ENCODE measurements around the gene NHS.

NHS gene

DNA sequence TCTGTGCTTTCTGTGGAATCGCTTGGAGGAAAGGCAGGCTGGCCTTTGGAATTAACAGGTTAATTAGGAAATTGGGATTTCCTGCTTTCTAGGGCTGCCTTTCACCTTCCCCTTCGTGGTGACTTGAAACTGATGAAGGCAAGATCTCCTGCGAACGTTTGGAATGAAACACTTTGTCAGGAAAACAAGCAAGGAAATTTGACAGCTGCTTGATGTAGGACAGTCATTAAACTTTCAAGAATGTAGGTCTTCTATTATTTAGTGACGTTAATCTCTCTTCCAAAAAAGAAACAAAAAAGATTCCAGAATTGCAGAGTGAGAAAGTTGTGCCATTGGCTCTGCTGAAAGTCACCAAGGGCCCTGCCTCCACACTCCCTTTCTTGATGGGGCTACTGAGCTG, 206.6 kb downstream of the NHS start:
- H3K27me3 Mint-ChIP-seq, result no peaks in the 10 kb centered on the region
- no peaks in the 10 kb centered on the region for H3K36me3 Mint-ChIP-seq
- H3K4me3 Mint-ChIP-seq, result no peak overlapping the region
- H3K4me1 Mint-ChIP-seq (ENCODE audit: low read depth), result no peaks in the 10 kb centered on the region
- H3K9me3 Mint-ChIP-seq (ENCODE audit: low read depth), result no peaks in the 10 kb centered on the region
- no peak overlapping the region for H3K27ac Mint-ChIP-seq

DNA sequence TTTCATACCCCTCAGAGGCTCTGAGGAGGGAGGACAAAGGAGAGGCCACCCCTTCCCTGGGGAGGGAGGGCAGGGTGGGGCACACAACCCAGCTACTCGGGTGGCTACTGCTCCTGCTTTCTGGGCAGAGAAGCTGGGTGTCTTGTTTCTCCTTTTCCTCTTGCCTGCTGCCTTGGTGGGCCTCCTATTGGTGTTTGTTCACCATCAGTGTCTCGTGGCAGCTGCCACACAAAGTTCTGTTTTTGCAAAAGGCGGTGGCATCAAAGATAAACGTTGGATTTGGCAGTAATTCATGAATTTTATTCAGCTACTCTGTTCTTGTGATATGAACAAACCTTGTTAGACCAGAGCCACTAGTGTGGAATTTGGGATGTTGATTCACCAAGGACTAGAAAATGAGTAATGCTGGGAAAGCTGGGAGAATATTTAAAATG, 209.3 kb downstream of the NHS start:
- no peak overlapping the region for H3K4me3 Mint-ChIP-seq
- no peaks in the 10 kb centered on the region for H3K27me3 Mint-ChIP-seq
- H3K4me1 Mint-ChIP-seq (ENCODE audit: low read depth), result peaks cover 5% of the 10 kb centered on the region
- no peak overlapping the region for H3K27ac Mint-ChIP-seq
- H3K36me3 Mint-ChIP-seq, result no peaks in the 10 kb centered on the region
- H3K9me3 Mint-ChIP-seq (ENCODE audit: low read depth), result no peaks in the 10 kb centered on the region

DNA sequence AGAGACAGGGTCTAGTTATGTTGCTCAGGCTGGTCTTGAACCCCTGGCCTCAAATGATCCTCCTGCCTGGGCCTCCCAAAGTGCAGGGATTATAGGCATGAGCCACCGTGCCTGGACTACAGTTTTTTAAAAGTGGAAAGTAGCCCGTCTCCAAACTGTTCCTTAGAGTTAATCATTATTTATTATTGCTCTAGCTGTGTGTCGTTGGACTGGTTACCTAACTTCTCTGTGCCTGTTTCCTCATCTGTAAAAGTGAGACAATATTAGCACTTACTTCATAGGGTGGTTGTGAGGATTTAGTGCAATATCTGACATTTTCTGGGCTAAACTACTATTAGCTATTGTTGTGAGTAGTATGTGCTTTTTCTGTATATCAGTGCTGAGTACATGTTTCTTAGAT, 210.0 kb downstream of the NHS start:
- Mint-ChIP-seq H3K9me3 (ENCODE audit: low read depth) (no peaks in the 10 kb centered on the region), H3K36me3 (no peaks in the 10 kb centered on the region), H3K27me3 (no peaks in the 10 kb centered on the region), H3K4me3 (no peak overlapping the region), H3K27ac (no peak overlapping the region), H3K4me1 (ENCODE audit: low read depth) (peaks cover 7% of the 10 kb centered on the region)

DNA sequence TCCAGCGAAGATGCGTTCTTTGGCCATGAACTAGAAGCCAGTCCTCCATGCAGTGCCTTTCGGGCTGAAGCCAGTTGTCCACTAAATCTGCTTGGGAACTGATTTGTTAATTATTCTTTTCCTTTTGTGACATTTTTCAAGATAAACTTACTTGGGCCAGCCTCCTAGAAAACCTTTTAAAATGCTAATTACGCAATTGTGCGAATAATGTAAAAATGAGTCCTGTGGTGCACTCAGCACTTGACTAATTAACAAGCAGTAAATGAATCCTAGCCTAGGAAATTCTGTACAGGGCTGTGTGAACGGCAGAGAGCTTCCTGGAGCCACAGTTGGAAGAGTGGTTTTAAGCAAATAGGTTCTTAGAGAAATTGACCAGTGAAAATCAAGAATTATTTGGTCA, 212.4 kb downstream of the NHS start:
- no peaks in the 10 kb centered on the region for H3K36me3 Mint-ChIP-seq
- H3K27me3 Mint-ChIP-seq, result no peaks in the 10 kb centered on the region
- H3K4me3 Mint-ChIP-seq, result no peak overlapping the region
- H3K4me1 Mint-ChIP-seq (ENCODE audit: low read depth), result peaks cover 18% of the 10 kb centered on the region
- no peak overlapping the region for H3K27ac Mint-ChIP-seq
- no peaks in the 10 kb centered on the region for H3K9me3 Mint-ChIP-seq (ENCODE audit: low read depth)

DNA sequence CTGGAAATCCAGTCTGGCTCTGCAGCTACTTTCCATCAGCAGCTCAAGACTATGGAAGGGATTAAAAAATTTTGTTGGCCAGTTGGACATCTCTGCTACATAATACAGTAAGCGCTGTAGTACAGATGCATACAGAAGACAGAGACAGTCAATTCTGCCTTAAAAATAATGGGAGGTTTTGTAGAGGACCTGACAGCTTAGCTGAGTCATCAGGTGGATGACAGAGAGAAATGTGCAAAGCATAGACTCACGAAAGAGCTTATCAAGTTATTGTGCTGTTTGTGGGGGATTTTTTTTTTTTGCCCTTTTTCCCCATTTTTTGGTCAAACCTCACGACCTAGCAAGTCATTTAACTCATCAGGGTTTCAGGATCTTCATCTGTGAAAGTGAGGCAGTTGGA, 213.3 kb downstream of the NHS start:
- Mint-ChIP-seq H3K4me1 (ENCODE audit: low read depth) (peaks cover 18% of the 10 kb centered on the region), H3K27me3 (no peaks in the 10 kb centered on the region), H3K9me3 (ENCODE audit: low read depth) (no peaks in the 10 kb centered on the region), H3K36me3 (no peaks in the 10 kb centered on the region), H3K27ac (no peak overlapping the region), H3K4me3 (no peak overlapping the region)

DNA sequence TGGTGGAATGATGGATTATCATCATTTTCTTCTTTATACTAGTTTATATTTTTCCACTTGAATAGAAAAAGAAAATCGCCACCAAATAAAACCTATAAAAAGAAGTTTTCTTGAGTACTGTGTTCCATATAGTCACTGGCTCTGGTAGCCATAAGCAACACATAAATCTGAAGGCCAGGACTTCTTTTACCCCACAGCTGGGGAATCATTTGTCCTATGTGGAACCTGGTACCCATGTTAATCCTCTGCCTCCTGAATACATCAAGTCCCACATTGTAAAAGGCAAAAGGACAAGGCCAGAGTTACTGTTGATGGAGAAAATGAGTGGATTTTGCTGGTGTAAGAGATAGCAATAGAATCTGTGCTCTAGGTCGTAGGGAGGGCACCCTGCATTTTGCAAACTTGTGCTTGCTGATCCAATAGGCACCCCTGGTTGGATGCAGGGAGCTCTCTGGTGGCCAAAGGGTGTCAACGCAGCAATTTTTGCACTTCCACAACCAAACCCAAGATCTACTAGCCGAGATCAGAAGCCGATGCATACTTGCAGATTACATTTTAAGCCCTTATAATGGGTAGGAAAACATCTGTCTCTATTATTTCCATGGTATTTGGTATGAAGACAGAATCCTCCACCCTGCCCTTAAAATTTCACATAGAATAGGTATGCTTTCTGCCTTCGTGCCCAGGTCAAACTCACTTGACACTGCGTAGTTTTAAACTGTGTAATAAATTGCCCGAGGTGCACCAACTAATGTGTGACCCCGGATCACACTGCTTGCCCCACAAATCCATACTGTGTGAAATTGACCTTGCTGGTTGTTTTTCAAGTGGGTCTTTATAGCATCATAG, 216.1 kb downstream of the NHS start:
- no peaks in the 10 kb centered on the region for H3K27me3 Mint-ChIP-seq
- H3K27ac Mint-ChIP-seq, result no peak overlapping the region
- no peaks in the 10 kb centered on the region for H3K9me3 Mint-ChIP-seq (ENCODE audit: low read depth)
- H3K4me3 Mint-ChIP-seq, result no peak overlapping the region
- no peaks in the 10 kb centered on the region for H3K36me3 Mint-ChIP-seq
- peaks cover 21% of the 10 kb centered on the region for H3K4me1 Mint-ChIP-seq (ENCODE audit: low read depth)

DNA sequence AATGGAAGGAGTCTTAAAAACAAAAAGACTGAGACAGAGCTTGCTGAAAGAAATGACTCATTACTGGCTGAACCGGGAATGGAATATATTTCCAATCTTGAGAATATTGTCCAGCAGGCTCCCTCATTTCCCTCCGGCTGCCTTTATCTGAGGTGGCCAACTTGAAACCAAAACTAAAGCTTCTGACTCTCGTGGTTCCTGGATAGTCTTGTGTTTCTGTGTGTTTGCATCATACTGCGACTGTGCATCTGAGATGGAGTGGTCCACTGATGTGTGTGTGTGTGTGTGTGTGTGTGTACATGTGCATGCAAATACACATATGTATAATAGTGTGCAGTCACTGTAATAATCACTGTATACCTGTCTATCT, 216.7 kb downstream of the NHS start:
- H3K27me3 Mint-ChIP-seq, result no peaks in the 10 kb centered on the region
- H3K4me1 Mint-ChIP-seq (ENCODE audit: low read depth), result peaks cover 21% of the 10 kb centered on the region
- no peak overlapping the region for H3K4me3 Mint-ChIP-seq
- H3K36me3 Mint-ChIP-seq, result no peaks in the 10 kb centered on the region
- no peaks in the 10 kb centered on the region for H3K9me3 Mint-ChIP-seq (ENCODE audit: low read depth)
- no peak overlapping the region for H3K27ac Mint-ChIP-seq

DNA sequence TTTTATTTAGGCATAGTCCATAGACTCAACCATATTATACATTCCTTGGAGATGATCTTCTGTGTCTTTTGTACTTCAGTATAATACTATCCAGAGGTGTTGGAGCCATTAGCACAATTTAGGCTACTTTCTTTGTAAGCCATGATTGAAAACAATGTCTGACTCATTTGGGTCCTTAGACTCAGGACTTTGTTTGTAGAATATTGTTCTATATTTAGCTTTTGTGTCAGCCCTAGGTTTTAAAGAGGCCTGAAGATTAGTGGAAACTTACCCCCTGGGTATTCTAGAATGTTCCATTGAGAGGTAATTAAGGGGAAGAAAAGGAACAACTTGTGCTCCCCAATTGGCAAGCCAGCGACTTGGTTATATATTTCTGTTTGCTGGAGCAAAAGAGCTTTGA, 217.1 kb downstream of the NHS start:
- Mint-ChIP-seq H3K4me3 (no peak overlapping the region), H3K4me1 (ENCODE audit: low read depth) (peaks cover 21% of the 10 kb centered on the region), H3K9me3 (ENCODE audit: low read depth) (no peaks in the 10 kb centered on the region), H3K27ac (no peak overlapping the region), H3K27me3 (no peaks in the 10 kb centered on the region), H3K36me3 (no peaks in the 10 kb centered on the region)

DNA sequence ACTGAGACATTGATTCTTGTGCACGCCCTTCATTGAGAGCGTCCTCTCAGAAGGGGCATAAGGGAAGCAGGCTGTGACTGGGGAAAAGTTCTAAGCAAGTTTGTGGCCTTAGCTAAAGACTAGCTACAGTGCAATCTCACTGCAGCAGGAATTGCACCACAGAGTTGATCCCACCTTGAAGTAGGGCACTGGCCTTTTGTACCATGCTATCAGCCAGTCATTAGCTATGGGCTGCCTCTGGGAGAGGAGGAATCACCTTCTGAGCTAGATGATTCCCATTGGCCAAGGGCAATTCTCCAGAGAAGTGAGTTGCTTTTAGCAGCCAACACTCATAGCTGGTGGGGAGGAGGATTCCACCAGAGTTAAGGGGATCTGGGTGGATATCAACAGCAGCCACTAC, 219.7 kb downstream of the NHS start:
- peaks cover 14% of the 10 kb centered on the region for H3K4me1 Mint-ChIP-seq (ENCODE audit: low read depth)
- H3K36me3 Mint-ChIP-seq, result no peaks in the 10 kb centered on the region
- no peaks in the 10 kb centered on the region for H3K9me3 Mint-ChIP-seq (ENCODE audit: low read depth)
- no peaks in the 10 kb centered on the region for H3K27me3 Mint-ChIP-seq
- no peak overlapping the region for H3K4me3 Mint-ChIP-seq
- H3K27ac Mint-ChIP-seq, result no peak overlapping the region

DNA sequence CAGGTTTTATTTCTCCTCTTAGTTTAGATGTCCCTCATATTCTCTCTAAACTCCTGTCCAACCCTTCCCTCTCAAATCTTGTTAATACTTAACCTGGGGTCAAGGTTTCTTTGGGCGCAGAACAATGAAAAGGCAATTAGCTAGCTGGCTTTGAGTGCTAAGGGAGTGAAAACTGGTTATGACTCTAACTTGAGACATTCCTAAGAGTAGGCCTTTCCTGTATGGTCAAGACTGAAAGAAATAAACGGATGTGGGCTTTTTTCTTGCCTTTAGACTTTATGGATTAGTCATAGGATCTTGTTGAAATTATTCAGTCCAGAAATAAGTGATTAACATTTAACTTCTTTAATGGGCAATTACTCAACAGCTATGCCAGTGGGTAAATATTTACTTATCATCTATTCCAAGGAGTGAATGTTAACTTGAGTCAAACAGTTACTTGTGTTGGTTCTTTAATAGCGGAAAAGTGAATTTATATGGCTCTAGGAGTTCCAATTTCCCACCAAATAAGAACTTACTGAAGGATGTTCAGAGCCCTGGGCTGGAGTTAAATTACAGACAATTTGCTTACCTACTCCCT, 220.5 kb downstream of the NHS start:
- Mint-ChIP-seq H3K4me1 (ENCODE audit: low read depth) (peaks cover 14% of the 10 kb centered on the region), H3K36me3 (peaks cover 2% of the 10 kb centered on the region), H3K4me3 (no peak overlapping the region), H3K27me3 (no peaks in the 10 kb centered on the region), H3K27ac (no peak overlapping the region), H3K9me3 (ENCODE audit: low read depth) (no peaks in the 10 kb centered on the region)

DNA sequence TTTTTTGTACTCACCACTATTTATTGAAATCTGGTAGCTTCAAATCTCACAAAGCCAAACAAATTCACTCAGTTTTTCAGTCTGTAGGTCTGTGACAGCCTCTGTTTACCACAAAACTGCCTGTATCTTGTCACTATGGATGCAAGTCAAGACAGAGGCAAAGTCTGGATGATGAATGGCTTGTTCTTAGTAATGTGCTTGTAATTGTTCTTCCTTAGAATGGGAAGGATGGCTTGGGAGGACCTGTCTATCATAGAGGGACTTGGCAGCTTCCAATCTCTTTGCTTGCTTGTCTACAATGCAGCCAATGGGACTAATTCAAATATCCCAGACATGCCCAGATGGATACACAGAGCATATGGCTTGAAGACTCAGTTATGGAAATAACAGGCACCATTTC, 221.1 kb downstream of the NHS start:
- Mint-ChIP-seq H3K4me1 (ENCODE audit: low read depth) (peaks cover 12% of the 10 kb centered on the region), H3K9me3 (ENCODE audit: low read depth) (no peaks in the 10 kb centered on the region), H3K27ac (no peak overlapping the region), H3K36me3 (peaks cover 2% of the 10 kb centered on the region), H3K27me3 (no peaks in the 10 kb centered on the region), H3K4me3 (no peak overlapping the region)

DNA sequence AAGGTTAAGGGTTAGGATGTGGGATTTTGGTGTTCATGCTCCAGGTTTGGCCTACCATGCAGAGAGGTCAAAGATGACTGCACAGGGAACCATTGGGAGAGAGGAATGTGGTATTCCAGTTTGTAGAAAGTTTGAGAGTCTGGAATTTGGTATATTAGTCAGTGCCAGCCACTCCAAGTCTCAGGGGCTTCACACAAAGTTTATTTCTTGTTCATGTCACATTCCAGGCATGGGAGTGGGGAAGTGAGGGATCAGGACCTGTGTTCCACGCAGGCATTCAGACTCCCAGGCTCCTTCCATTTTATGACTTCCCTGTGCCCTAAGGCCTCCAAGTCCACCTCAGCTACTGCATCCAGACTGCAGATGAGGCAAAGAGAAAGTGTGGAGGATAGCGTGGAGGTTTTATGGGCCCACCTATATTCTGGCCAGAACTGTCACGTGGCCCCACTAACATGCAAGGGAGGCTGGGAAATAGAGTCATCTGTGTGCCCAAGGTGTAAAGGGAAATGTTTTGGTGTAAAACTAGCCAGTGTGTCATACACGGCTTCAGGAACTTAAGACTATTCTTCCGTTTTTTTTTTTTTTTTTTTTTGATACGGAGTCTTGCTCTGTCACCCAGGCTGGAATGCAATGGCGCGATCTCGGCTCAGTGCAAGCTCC, 221.7 kb downstream of the NHS start:
- Mint-ChIP-seq H3K27ac (no peak overlapping the region), H3K9me3 (ENCODE audit: low read depth) (no peaks in the 10 kb centered on the region), H3K36me3 (peaks cover 2% of the 10 kb centered on the region), H3K27me3 (no peaks in the 10 kb centered on the region), H3K4me3 (no peak overlapping the region), H3K4me1 (ENCODE audit: low read depth) (peaks cover 8% of the 10 kb centered on the region)

DNA sequence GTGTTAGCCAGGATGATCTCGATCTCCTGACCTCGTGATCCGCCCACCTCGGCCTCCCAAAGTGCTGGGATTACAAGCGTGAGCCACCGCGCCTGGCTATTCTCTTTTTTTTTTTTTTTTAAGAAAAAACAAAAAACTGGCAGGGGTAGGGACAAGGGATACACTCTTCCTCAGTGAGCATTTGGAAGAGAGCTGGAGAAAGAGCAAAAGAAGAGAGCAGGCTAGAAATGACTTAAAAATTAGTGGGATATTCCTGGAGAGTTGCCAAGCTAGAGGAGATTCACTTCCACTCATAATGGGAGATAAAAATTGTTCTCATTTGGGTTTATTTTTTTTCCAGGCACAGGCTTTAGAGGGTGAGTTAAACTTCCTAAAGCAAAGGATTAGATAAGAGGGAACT, 222.3 kb downstream of the NHS start:
- Mint-ChIP-seq H3K4me3 (no peak overlapping the region), H3K4me1 (ENCODE audit: low read depth) (peaks cover 2% of the 10 kb centered on the region), H3K9me3 (ENCODE audit: low read depth) (no peaks in the 10 kb centered on the region), H3K27ac (no peak overlapping the region), H3K27me3 (no peaks in the 10 kb centered on the region), H3K36me3 (peaks cover 2% of the 10 kb centered on the region)

DNA sequence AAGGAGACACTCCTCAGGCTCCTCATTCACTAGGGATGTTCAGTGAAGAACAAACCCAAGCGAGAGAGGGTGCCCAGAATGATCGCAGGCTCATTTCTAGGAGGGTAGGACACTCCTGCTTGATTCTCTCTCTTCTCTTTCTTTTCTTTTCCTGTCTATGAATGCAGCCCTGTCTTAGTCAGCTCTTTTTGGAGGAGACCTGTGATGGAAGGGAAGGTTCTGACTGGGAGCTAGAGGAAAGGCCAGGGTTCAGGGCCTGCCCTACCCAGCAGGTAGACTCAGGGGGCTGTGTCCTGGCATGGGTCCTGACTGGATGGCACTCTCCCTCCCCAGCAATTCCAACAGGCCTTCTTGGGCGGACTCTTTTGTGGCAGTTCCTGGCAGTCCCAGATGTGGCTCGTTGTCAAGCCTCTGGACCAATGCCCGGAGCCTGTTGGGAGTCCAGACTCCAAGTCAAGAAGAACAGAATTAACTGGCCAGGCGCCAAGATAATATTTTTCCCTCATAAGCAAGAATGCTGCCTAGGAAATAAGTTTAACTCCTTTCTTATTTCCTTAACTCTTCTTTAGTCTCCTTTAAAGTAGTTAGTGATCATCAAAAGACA, 222.9 kb downstream of the NHS start:
- H3K36me3 Mint-ChIP-seq, result peaks cover 2% of the 10 kb centered on the region
- H3K27ac Mint-ChIP-seq, result no peak overlapping the region
- no peaks in the 10 kb centered on the region for H3K27me3 Mint-ChIP-seq
- H3K9me3 Mint-ChIP-seq (ENCODE audit: low read depth), result no peaks in the 10 kb centered on the region
- no peak overlapping the region for H3K4me3 Mint-ChIP-seq
- peaks cover 2% of the 10 kb centered on the region for H3K4me1 Mint-ChIP-seq (ENCODE audit: low read depth)

DNA sequence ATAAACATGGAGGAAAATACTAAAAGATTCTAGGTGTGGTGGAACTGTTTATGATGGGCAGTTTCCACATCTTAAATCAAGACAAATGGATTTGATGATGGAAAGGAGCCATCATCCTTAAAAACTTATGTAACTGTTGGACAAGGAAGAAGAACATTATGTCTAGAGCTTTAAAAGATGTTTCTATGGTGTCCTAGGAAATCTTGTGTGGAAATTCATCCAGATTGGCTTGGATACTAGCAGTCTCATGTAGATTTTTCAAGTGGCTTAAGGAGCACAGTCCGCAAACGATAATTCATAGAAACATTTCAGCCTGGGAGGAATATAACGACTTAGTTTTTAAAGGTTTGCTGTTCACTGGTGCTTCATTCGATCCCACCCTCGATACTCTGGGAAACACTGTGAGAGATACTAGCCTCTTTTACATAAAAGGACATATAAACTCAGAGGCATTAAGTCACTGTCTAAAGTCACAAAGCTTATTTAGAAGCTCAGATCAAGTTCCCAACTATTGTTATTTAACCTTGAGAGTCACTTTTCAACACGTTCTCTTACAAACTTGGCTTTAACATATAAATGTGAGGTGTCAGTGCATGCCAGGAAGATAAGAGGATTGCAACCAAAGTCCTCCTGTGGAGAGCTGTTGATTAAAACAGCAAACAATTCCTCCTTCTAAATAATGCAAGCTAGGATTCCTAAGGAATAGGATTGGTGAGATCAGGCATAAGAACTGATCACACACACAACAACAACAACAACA, 226.6 kb downstream of the NHS start:
- Mint-ChIP-seq H3K27me3 (no peaks in the 10 kb centered on the region), H3K9me3 (ENCODE audit: low read depth) (no peaks in the 10 kb centered on the region), H3K4me1 (ENCODE audit: low read depth) (no peaks in the 10 kb centered on the region), H3K36me3 (peaks cover 2% of the 10 kb centered on the region), H3K27ac (no peak overlapping the region), H3K4me3 (no peak overlapping the region)

Measured in activated naive CD8-positive, alpha-beta T cell (primary cell).